GM12878 (cell line): Measurements from ENCODE around the gene TRPM3. TPM values are rescaled to one million over a fixed set of nuclear protein-coding genes. Genes with fewer than 3 reads are reported as not detected.

Experiments used
- ATAC-seq: fragments of 200-7000 bp; cut with Tn5 transposase; 3 replicates; pipeline ENCODE4 v1.9.1; 2020; ENCODE audit warnings: mild to moderate bottlenecking, moderate library complexity
- BruUV-seq: library from RNA; stranded (reverse); fragments of 400-500 nt; replicated peaks from 2 replicates; lab custom pipeline; 2021; lab: Mats Ljungman, UMichigan
- CTCF ChIA-PET: fragments of 300-600 bp; sonication (Branson Sonifier 250); formaldehyde crosslinking; extraction: SDS; loops from one replicate; lab custom pipeline; 2021; ENCODE audit warnings: inconsistent platforms; lab: Yijun Ruan, JAX
- POLR2A ChIA-PET: fragments of 350-600 bp; formaldehyde crosslinking; extraction: SDS; loops from one replicate; lab custom pipeline; 2021; ENCODE audit warnings: inconsistent platforms; lab: Charles Lee
- RAD21 ChIA-PET: fragments of 300-600 bp; sonication (Branson Sonifier 250); formaldehyde crosslinking; loops from one replicate; lab custom pipeline; 2023; ENCODE audit warnings: antibody characterized with exemption; ENCODE audit not compliant: unreplicated experiment; lab: Charles Lee
- SMC1A ChIA-PET: fragments of 300-600 bp; sonication (Branson Sonifier 250); formaldehyde crosslinking; loops from one replicate; lab custom pipeline; 2023; ENCODE audit not compliant: unreplicated experiment, uncharacterized antibody; lab: Charles Lee
- DNase-seq: peaks from one replicate; pipeline ENCODE4 v3.0.0-alpha.2; 2011; ENCODE audit warnings: low read depth, low spot score
- FAIRE-seq: peaks from 3 replicates; lab custom pipeline; 2011; peaks lifted over from hg19 to GRCh38; lab: Jason Lieb, UNC
- H2AFZ ChIP-seq: 2 replicates; pipeline ENCODE4 v1.6.0; 2011; ENCODE audit warnings: low read depth, low read length, control low read depth; ENCODE audit not compliant: control insufficient read depth
- H3K27ac ChIP-seq: 2 replicates; pipeline ENCODE4 v1.5.1; 2011; ENCODE audit warnings: control low read depth; ENCODE audit not compliant: control insufficient read depth, insufficient read depth
- H3K27me3 ChIP-seq, 2 experiments: replicated peaks in 1 of 2; 2 replicates each; pipeline versions ENCODE4 v1.6.0 to v1.6.1; 2011; ENCODE audit warnings: low read length in 1 of 2; ENCODE audit not compliant: control insufficient read depth in 2 of 2, insufficient read depth in 2 of 2
- H3K36me3 ChIP-seq, 2 experiments: 2 replicates each; pipeline ENCODE4 v1.5.1; 2011; ENCODE audit warnings: low read length in 1 of 2; ENCODE audit not compliant: control insufficient read depth in 2 of 2, insufficient read depth in 2 of 2
- H3K4me1 ChIP-seq: 2 replicates; pipeline ENCODE4 v1.6.1; 2011; ENCODE audit warnings: mild to moderate bottlenecking, low read length, moderate library complexity, mixed read lengths; ENCODE audit not compliant: control insufficient read depth, insufficient read depth
- H3K4me2 ChIP-seq: 2 replicates; pipeline ENCODE4 v1.6.0; 2011; ENCODE audit warnings: control low read depth; ENCODE audit not compliant: control insufficient read depth, insufficient read depth
- H3K4me3 ChIP-seq: fragments of 200-600 bp; sonication (generic); 2 replicates; pipeline ENCODE4 v1.5.1; 2016
- H3K79me2 ChIP-seq: 2 replicates; pipeline ENCODE4 v1.6.0; 2011; ENCODE audit warnings: low read length; ENCODE audit not compliant: control insufficient read depth, insufficient read depth
- H3K9ac ChIP-seq: 2 replicates; pipeline ENCODE4 v1.8.0; 2011; ENCODE audit warnings: low read length, control low read depth, mixed read lengths; ENCODE audit not compliant: control insufficient read depth, insufficient read depth
- H3K9me3 ChIP-seq: replicated peaks from 3 replicates; pipeline ENCODE4 v1.5.1; 2011; ENCODE audit warnings: mild to moderate bottlenecking, low read length; ENCODE audit not compliant: control insufficient read depth, insufficient read depth
- H4K20me1 ChIP-seq: 2 replicates; pipeline ENCODE4 v1.6.0; 2011; ENCODE audit not compliant: control insufficient read depth, insufficient read depth
- BCL11A ChIP-seq: IDR thresholded peaks from 2 replicates; pipeline ENCODE4 v1.6.1; 2011; ENCODE audit warnings: low read depth, low read length
- BRCA1 ChIP-seq: IDR thresholded peaks from 2 replicates; pipeline ENCODE4 v1.6.1; 2011; ENCODE audit warnings: low read depth, low read length, improper control_type of control experiment
- CEBPB ChIP-seq, 2 experiments: fragments of 150-350 bp in 1 of 2; IDR thresholded peaks; 2 replicates each; pipeline ENCODE4 v1.6.1; 2012 to 2014; ENCODE audit warnings: low read depth in 2 of 2, low read length in 2 of 2, borderline replicate concordance in 1 of 2, inconsistent platforms in 1 of 2
- E2F4 ChIP-seq: IDR thresholded peaks from 2 replicates; pipeline ENCODE4 v1.6.1; 2012; ENCODE audit warnings: low read depth, low read length, improper control_type of control experiment
- EED ChIP-seq: sonication (generic); IDR thresholded peaks from 2 replicates; pipeline ENCODE4 v1.6.1; 2016; ENCODE audit warnings: antibody characterized with exemption, low read depth
- ETV6 ChIP-seq, 2 experiments: fragments of 450-650 bp in 1 of 2; IDR thresholded peaks in 1 of 2; conservative IDR thresholded peaks in 1 of 2; 2 replicates each; pipeline ENCODE4 v1.6.1; 2014; ENCODE audit warnings: antibody characterized with exemption in 1 of 2, borderline replicate concordance in 1 of 2, low read depth in 1 of 2, mild to moderate bottlenecking in 1 of 2, moderate library complexity in 1 of 2
- HDAC2 ChIP-seq: fragments of 200-600 bp; sonication (generic); IDR thresholded peaks from 2 replicates; pipeline ENCODE4 v1.6.1; 2017
- IRF4 ChIP-seq: IDR thresholded peaks from 2 replicates; pipeline ENCODE4 v1.6.1; 2011; ENCODE audit warnings: low read depth, low read length
- MEF2B ChIP-seq: fragments of 450-650 bp; IDR thresholded peaks from 2 replicates; pipeline ENCODE4 v1.6.1; 2018; ENCODE audit warnings: mild to moderate bottlenecking, moderate library complexity; ENCODE audit not compliant: partially characterized antibody, poor library complexity, severe bottlenecking
- MTA2 ChIP-seq: fragments of 450-650 bp; IDR thresholded peaks from 2 replicates; pipeline ENCODE4 v1.6.1; 2016; ENCODE audit warnings: low read depth, mild to moderate bottlenecking, moderate library complexity
- NFYA ChIP-seq: IDR thresholded peaks from 2 replicates; pipeline ENCODE4 v1.6.1; 2011; ENCODE audit warnings: low read depth, mild to moderate bottlenecking, low read length, improper control_type of control experiment, borderline replicate concordance
- NR2F1 ChIP-seq: fragments of 450-650 bp; conservative IDR thresholded peaks from 2 replicates; pipeline ENCODE4 v1.6.1; 2017; ENCODE audit warnings: mild to moderate bottlenecking
- SIN3A ChIP-seq: IDR thresholded peaks from 2 replicates; pipeline ENCODE4 v1.6.1; 2012; ENCODE audit warnings: low read depth, low read length, improper control_type of control experiment
- SMARCA5 ChIP-seq: fragments of 450-650 bp; IDR thresholded peaks from 2 replicates; pipeline ENCODE4 v1.6.1; 2017; ENCODE audit warnings: mild to moderate bottlenecking
- TCF12 ChIP-seq: IDR thresholded peaks from 2 replicates; pipeline ENCODE4 v1.6.1; 2011; ENCODE audit warnings: low read depth, mild to moderate bottlenecking, low read length
- TCF7 ChIP-seq: IDR thresholded peaks from 2 replicates; pipeline ENCODE4 v1.6.1; 2014; ENCODE audit warnings: antibody characterized with exemption, borderline replicate concordance
- WRNIP1 ChIP-seq: IDR thresholded peaks from 2 replicates; pipeline ENCODE4 v1.6.1; 2011; ENCODE audit warnings: low read depth, low read length, improper control_type of control experiment, borderline replicate concordance
- ZNF24 ChIP-seq: fragments of 450-650 bp; IDR thresholded peaks from 2 replicates; pipeline ENCODE4 v1.6.1; 2017; ENCODE audit warnings: antibody characterized with exemption, mild to moderate bottlenecking
- WGBS: methylation state at CpG from one replicate; pipeline ENCODE4 v1.1.6; 2016; ENCODE audit warnings: low lambda C conversion rate; ENCODE audit not compliant: insufficient replicate concordance, insufficient coverage; ENCODE audit errors: missing lambda C conversion rate; 5-methylcytosine and 5-hydroxymethylcytosine counted together
- in situ Hi-C: fragments of 300-500 bp; cut with MboI; formaldehyde crosslinking; loops from 9 replicates; pipeline ENCODE4 v1.14.3; 2018; ENCODE audit warnings: mixed read lengths
- intact Hi-C: fragments of 100-400 bp; cut with micrococcal nuclease; formaldehyde crosslinking; loops from one replicate; pipeline ENCODE4 v1.14.2; 2022; ENCODE audit not compliant: unreplicated experiment
- polyA plus RNA-seq, 11 experiments: library from polyadenylated mRNA; depleted of rRNA in 4 of 11; unstranded in 6 of 11; stranded (reverse) in 5 of 11; fragments of >200 nt; fragmentation: Nextera tagmentation in 4 of 11; fragmentation: Illumina TruSeq in 1 of 11; extraction: Ambion mirVana in 4 of 11; extraction: Trizol in 1 of 11; gene quantifications; 1 replicate in 1 of 11; 2 replicates in 10 of 11; pipeline versions ENCODE4 v1.2.1 to v1.2.3, GENCODE V29; 2011 to 2016; ENCODE audit warnings: inconsistent platforms in 2 of 11, missing spikeins in 2 of 11, low read depth in 1 of 11
- total RNA-seq, 4 experiments: library from RNA; depleted of rRNA in 3 of 4; stranded (reverse); fragments of >200 nt in 3 of 4; fragmentation: Illumina TruSeq in 1 of 4; extraction: Trizol in 1 of 4; gene quantifications; 2 replicates each; pipeline versions ENCODE4 v1.2.1 to v1.2.3, GENCODE V29; 2013 to 2021
- TF ChIP-seq, protein P1 (sequence below): fragments of 450-650 bp; IDR thresholded peaks from 2 replicates; pipeline ENCODE4 v1.6.1; 2017; ENCODE audit warnings: antibody characterized with exemption, mild to moderate bottlenecking, moderate library complexity
- TF ChIP-seq, protein P2 (sequence below): fragments of 450-650 bp; IDR thresholded peaks from 2 replicates; pipeline ENCODE4 v1.6.1; 2016; ENCODE audit warnings: mild to moderate bottlenecking

Gene TRPM3
- total and polyA plus RNA-seq, 10 of the 15 experiments (the other 5 are each of a cell fraction or from before 2014, with no cell fraction given), result not detected

- BruUV-seq, result no TSS peak
- Histone ChIP-seq H3K4me3 (no peak overlapping the region), H4K20me1 (no peaks in the 10 kb centered on the region), H3K9me3 (no peaks in the 10 kb centered on the region), H3K27me3 (peaks cover 0 to 4% of the 10 kb centered on the region in 2 experiments; a peak in 2 of 4 replicates), H3K27ac (no peak overlapping the region), H3K79me2 (no peaks in the 10 kb centered on the region), H3K36me3 (no peaks in the 10 kb centered on the region), H3K4me2 (no peak overlapping the region), H3K9ac (no peak overlapping the region), H3K4me1 (no peaks in the 10 kb centered on the region), H2AFZ (no peak overlapping the region)
- intact Hi-C loops (loop anchor here (10.0 kb wide), 1 partner anchor 61 kb away; no protein-coding TSS in a partner anchor), in situ Hi-C loops (loop anchor here (5.0 kb wide), 1 partner anchor 139 kb away; no protein-coding TSS in a partner anchor)
- ChIA-PET SMC1A (interaction anchor here (0.9 to 1.5 kb wide), 3 partner anchors 111 to 146 kb away, joined by 3 to 5 read pairs (median 4); no protein-coding TSS in a partner anchor), CTCF (interaction anchor here (1.7 to 2.8 kb wide), 3 partner anchors 15 to 116 kb away, joined by 4 to 12 read pairs (median 8); no protein-coding TSS in a partner anchor), RAD21 (interaction anchor here (1.0 kb wide), 1 partner anchor 67 kb away, joined by 4 read pairs; no protein-coding TSS in a partner anchor), POLR2A (no interaction called here)
- DNase-seq (no peak), FAIRE-seq (no peak), ATAC-seq (no peak)
- 17% methylated on average over 3 of the region's 3 CpGs for WGBS
- TF ChIP-seq ZNF24, result no peak
- no peak for TF ChIP-seq EED
- no peak for TF ChIP-seq NFYA
- no peak for TF ChIP-seq SMARCA5
- TF ChIP-seq, protein P1, sequence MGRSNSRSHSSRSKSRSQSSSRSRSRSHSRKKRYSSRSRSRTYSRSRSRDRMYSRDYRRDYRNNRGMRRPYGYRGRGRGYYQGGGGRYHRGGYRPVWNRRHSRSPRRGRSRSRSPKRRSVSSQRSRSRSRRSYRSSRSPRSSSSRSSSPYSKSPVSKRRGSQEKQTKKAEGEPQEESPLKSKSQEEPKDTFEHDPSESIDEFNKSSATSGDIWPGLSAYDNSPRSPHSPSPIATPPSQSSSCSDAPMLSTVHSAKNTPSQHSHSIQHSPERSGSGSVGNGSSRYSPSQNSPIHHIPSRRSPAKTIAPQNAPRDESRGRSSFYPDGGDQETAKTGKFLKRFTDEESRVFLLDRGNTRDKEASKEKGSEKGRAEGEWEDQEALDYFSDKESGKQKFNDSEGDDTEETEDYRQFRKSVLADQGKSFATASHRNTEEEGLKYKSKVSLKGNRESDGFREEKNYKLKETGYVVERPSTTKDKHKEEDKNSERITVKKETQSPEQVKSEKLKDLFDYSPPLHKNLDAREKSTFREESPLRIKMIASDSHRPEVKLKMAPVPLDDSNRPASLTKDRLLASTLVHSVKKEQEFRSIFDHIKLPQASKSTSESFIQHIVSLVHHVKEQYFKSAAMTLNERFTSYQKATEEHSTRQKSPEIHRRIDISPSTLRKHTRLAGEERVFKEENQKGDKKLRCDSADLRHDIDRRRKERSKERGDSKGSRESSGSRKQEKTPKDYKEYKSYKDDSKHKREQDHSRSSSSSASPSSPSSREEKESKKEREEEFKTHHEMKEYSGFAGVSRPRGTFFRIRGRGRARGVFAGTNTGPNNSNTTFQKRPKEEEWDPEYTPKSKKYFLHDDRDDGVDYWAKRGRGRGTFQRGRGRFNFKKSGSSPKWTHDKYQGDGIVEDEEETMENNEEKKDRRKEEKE, result no peak
- no peak for TF ChIP-seq TCF7
- no peak for TF ChIP-seq CEBPB (IDR thresholded peaks at IDR 0.05; ENCODE audit: borderline replicate concordance in 1 of 2, low read depth in 2 of 2, low read length in 2 of 2)
- TF ChIP-seq BCL11A, result no peak
- TF ChIP-seq SIN3A, result no peak
- no peak for TF ChIP-seq NR2F1
- no peak for TF ChIP-seq MTA2
- no peak for TF ChIP-seq IRF4
- TF ChIP-seq MEF2B, result no peak
- TF ChIP-seq HDAC2, result no peak
- TF ChIP-seq, protein P2, sequence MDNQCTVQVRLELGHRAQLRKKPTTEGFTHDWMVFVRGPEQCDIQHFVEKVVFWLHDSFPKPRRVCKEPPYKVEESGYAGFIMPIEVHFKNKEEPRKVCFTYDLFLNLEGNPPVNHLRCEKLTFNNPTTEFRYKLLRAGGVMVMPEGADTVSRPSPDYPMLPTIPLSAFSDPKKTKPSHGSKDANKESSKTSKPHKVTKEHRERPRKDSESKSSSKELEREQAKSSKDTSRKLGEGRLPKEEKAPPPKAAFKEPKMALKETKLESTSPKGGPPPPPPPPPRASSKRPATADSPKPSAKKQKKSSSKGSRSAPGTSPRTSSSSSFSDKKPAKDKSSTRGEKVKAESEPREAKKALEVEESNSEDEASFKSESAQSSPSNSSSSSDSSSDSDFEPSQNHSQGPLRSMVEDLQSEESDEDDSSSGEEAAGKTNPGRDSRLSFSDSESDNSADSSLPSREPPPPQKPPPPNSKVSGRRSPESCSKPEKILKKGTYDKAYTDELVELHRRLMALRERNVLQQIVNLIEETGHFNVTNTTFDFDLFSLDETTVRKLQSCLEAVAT, result no peak
- no peak for TF ChIP-seq E2F4
- TF ChIP-seq BRCA1, result no peak
- no peak for TF ChIP-seq ETV6 (conservative IDR thresholded peaks at IDR 0.05 in 1 of 2, IDR thresholded peaks at IDR 0.05 in 1 of 2; ENCODE audit: borderline replicate concordance in 1 of 2, low read depth in 1 of 2)
- no peak for TF ChIP-seq WRNIP1
- no peak for TF ChIP-seq TCF12
Measured at GRCh38 chr9:70486127-70486526, 635.3 kb downstream of the TRPM3 start.
